Mesothelial cell of epicardium (in vitro differentiated cells): ENCODE data around the gene ACTC1. TPM values are rescaled to one million over a fixed set of nuclear protein-coding genes. Genes with fewer than 3 reads are reported as not detected.

Source experiments
- DNase-seq, 2 experiments: peaks; one replicate each; pipeline ENCODE4 v3.0.0; 2021; ENCODE audit warnings: low spot score in 2 of 2; ENCODE audit not compliant: unreplicated experiment in 2 of 2
- H3K27ac Mint-ChIP-seq: 2 replicates; pipeline ENCODE4 v1.8.0; 2021; ENCODE audit warnings: mixed read lengths
- H3K27me3 Mint-ChIP-seq: 2 replicates; pipeline ENCODE4 v1.8.0; 2021; ENCODE audit warnings: low read depth, mixed read lengths
- H3K36me3 Mint-ChIP-seq: 2 replicates; pipeline ENCODE4 v1.8.0; 2021; ENCODE audit warnings: mixed read lengths
- H3K4me1 Mint-ChIP-seq: 2 replicates; pipeline ENCODE4 v1.8.0; 2021; ENCODE audit warnings: mixed read lengths
- H3K4me3 Mint-ChIP-seq: 2 replicates; pipeline ENCODE4 v1.8.0; 2021; ENCODE audit warnings: mild to moderate bottlenecking, moderate library complexity, mixed read lengths
- H3K9me3 Mint-ChIP-seq: 2 replicates; pipeline ENCODE4 v1.8.0; 2021; ENCODE audit warnings: mixed read lengths
- CTCF ChIP-seq: fragments of 200-600 bp; sonication (generic); IDR thresholded peaks from one replicate; pipeline ENCODE4 v1.5.0; 2021; ENCODE audit warnings: antibody characterized with exemption; ENCODE audit not compliant: unreplicated experiment
- total RNA-seq: library from RNA; stranded (reverse); gene quantifications from 3 replicates; pipeline ENCODE4 v1.2.1, GENCODE V29; 2021

The ACTC1 gene
- total RNA-seq, 1 donor from 2014 or later = 5.4 TPM

DNA sequence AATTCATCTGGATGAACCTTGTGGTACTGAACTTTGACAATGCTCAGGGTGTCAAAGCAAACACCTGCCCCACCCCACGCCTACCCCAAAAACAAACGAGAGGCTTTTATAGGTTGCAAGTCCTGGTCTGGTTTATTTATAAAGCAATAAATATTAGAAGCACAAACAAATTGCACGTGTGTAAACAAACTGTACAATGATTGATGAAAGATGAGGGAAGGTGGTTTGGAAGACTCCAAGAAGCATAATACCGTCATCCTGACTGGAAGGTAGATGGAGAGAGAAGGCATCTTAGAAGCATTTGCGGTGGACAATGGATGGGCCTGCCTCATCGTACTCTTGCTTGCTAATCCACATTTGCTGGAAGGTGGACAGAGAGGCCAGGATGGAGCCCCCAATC lies 5.2 kb downstream of the ACTC1 start:
- Mint-ChIP-seq H3K36me3 (no peaks in the 10 kb centered on the region), H3K9me3 (no peaks in the 10 kb centered on the region), H3K4me3 (no peak overlapping the region), H3K27ac (no peak overlapping the region), H3K4me1 (peaks cover 8% of the 10 kb centered on the region), H3K27me3 (peaks cover 24% of the 10 kb centered on the region)
- TF ChIP-seq CTCF = no peak
- no peak for DNase-seq

GRCh38 chr15:34789326-34789725 lies 6.0 kb downstream of the ACTC1 start:
- no peak overlapping the region for H3K4me3 Mint-ChIP-seq
- peaks cover 17% of the 10 kb centered on the region for H3K27me3 Mint-ChIP-seq
- peaks cover 4% of the 10 kb centered on the region for H3K4me1 Mint-ChIP-seq
- no peaks in the 10 kb centered on the region for H3K36me3 Mint-ChIP-seq
- no peak for TF ChIP-seq CTCF
- H3K27ac Mint-ChIP-seq = no peak overlapping the region
- H3K9me3 Mint-ChIP-seq = no peaks in the 10 kb centered on the region
- DNase-seq = no peak

DNA sequence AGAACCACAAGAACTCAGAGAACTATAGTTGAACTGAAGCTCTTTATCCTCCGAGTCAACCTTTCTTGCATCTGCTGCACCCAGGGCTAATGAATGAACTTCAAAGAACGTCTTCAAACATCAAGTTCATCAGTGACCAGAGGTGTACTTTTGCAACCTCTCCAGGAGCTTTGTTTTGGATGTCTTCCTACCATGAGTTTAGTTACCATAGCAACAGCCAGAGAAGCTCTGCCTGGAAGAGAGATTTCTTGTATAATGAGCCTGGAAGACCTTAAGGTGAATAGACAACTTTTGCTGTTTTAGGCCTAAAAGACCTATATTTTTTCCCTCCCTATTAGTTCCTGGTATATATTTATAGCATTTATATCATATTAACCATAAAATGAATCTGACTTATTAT lies 9.1 kb downstream of the ACTC1 start:
- Mint-ChIP-seq H3K4me1 (no peaks in the 10 kb centered on the region), H3K27me3 (no peaks in the 10 kb centered on the region), H3K27ac (no peak overlapping the region), H3K9me3 (peaks cover 8% of the 10 kb centered on the region), H3K4me3 (no peak overlapping the region), H3K36me3 (no peaks in the 10 kb centered on the region)
- DNase-seq = no peak
- TF ChIP-seq CTCF = no peak

DNA sequence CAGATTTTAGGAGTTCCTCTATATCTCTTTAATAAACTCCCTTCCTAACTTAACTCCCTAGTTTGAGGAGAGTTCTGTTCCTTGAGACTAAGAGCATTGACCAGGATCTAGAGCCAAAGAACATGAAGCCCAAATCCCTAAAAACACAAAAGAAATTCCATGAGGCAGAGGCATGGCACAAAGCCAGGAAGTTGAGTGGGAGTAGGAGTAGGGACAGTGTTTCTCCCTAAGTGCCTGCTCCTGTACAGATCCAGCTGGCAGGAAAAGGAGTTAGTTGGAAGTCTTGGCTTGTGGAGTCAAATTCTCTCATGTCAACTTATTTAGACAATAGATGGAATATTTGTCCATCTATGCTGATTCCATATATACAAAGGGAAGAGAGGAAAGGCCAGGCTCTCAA lies 11.4 kb downstream of the ACTC1 start:
- no peak overlapping the region for H3K27ac Mint-ChIP-seq
- H3K36me3 Mint-ChIP-seq = peaks cover 2% of the 10 kb centered on the region
- H3K4me1 Mint-ChIP-seq = no peaks in the 10 kb centered on the region
- H3K4me3 Mint-ChIP-seq = no peak overlapping the region
- H3K9me3 Mint-ChIP-seq = peaks cover 19% of the 10 kb centered on the region
- DNase-seq = no peak
- H3K27me3 Mint-ChIP-seq = no peaks in the 10 kb centered on the region
- TF ChIP-seq CTCF = no peak

GRCh38 chr15:34783431-34783830 lies 11.9 kb downstream of the ACTC1 start:
- no peak overlapping the region for H3K27ac Mint-ChIP-seq
- peaks cover 19% of the 10 kb centered on the region for H3K9me3 Mint-ChIP-seq
- TF ChIP-seq CTCF = no peak
- DNase-seq = no peak
- H3K4me1 Mint-ChIP-seq = no peaks in the 10 kb centered on the region
- no peak overlapping the region for H3K4me3 Mint-ChIP-seq
- H3K36me3 Mint-ChIP-seq = peaks cover 2% of the 10 kb centered on the region
- H3K27me3 Mint-ChIP-seq = no peaks in the 10 kb centered on the region

DNA sequence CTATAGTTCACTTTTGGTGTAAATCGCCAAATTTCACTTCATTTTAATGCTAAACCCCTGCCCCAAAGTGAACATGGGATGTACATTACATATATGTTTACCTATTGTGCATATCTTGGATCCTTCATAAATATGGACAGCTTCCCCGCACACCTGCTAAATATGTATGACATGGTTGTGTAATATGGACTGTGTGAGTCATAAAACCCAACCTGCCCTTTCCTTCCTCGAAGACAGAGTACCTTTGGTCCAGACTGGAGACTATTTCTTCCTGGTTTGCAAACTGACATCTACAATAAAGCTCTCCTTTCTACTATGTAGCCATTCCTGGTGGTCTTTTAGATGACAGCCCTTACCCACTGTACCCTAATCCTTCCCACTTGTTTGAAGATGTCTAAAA lies 12.4 kb downstream of the ACTC1 start:
- no peak for DNase-seq
- Mint-ChIP-seq H3K9me3 (peaks cover 19% of the 10 kb centered on the region), H3K27ac (no peak overlapping the region), H3K4me3 (no peak overlapping the region), H3K4me1 (no peaks in the 10 kb centered on the region), H3K27me3 (no peaks in the 10 kb centered on the region), H3K36me3 (peaks cover 2% of the 10 kb centered on the region)
- TF ChIP-seq CTCF = no peak
